ENCODE data around the gene TMEM212. TPM values are rescaled to one million over a fixed set of nuclear protein-coding genes. Genes with fewer than 3 reads are reported as not detected.

TMEM212 gene
- total RNA-seq, 1 experiment from 2014 or later: not detected

DNA sequence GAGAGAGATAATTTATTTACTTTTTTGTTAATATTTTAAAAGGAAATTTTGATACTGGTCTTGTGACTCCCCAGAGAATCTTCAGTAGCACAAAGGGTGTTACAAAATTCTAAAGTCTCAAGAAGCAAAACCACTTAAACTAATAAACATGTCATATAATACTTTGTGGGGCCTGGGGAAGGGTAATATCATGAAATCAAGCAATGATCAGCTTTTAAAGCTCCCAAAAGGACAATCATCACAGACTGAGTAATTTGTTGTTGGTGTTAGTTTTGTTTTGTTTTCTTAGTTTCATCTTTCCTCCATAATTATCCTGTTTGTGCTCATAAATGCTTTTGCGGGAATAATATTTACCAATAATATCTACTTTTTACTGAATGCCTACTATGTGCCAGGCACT is 55.0 kb downstream of the TMEM212 start:
- H4K5ac ChIP-seq (ENCODE audit: insufficient read length, low read depth, low read length): no peak overlapping the region
- H3K18ac ChIP-seq (ENCODE audit: insufficient read length, low read depth, low read length): no peak overlapping the region
- H3K56ac ChIP-seq (ENCODE audit: insufficient read length, low read depth, low read length): no peak overlapping the region
- DNase-seq: no peak
- no peak for TF ChIP-seq CTCF (conservative IDR thresholded peaks at IDR 0.05)
- no CpG with 5 or more reads among the region's 1 CpG for WGBS (ENCODE audit: extremely low coverage, insufficient read length, low lambda C conversion rate)
- no peak overlapping the region for H4K8ac ChIP-seq (replicated peaks; ENCODE audit: insufficient read length, low read depth, low read length)
- H3K79me2 ChIP-seq (ENCODE audit: insufficient read depth, low read length): no peaks in the 10 kb centered on the region
- no peak overlapping the region for H3K4ac ChIP-seq (ENCODE audit: low read depth, low read length)
- no peak overlapping the region for H2BK5ac ChIP-seq (ENCODE audit: insufficient read length, low read length)
- peaks cover 2% of the 10 kb centered on the region; the same call in 1 of the 2 replicates for H3K4me1 ChIP-seq (ENCODE audit: insufficient read depth, low read length)
- H2AFZ ChIP-seq (ENCODE audit: low read length): no peak overlapping the region
- H3T11ph ChIP-seq (ENCODE audit: low read length): no peak overlapping the region
- H2BK15ac ChIP-seq (ENCODE audit: low read depth, low read length): no peak overlapping the region
- no peaks in the 10 kb centered on the region for H3K9me3 Mint-ChIP-seq
- no peak overlapping the region for H4K91ac ChIP-seq (ENCODE audit: insufficient read length, low read depth, low read length)
- no peaks in the 10 kb centered on the region for H3K23me2 ChIP-seq (ENCODE audit: insufficient read length, low read depth, low read length, poor library complexity, severe bottlenecking)
- no peaks in the 10 kb centered on the region for H3K9me3 ChIP-seq (ENCODE audit: control insufficient read depth, low read depth, low read length)
- no peak overlapping the region for H3K14ac ChIP-seq (ENCODE audit: insufficient read depth, low read length)
- H2BK12ac ChIP-seq (ENCODE audit: insufficient read length, low read depth, low read length): no peak overlapping the region
- H3K4me2 ChIP-seq (ENCODE audit: insufficient read depth, insufficient read length, low read length): no peak overlapping the region
- H2BK20ac ChIP-seq (ENCODE audit: low read depth, low read length, poor library complexity, severe bottlenecking): no peak overlapping the region
- H3K23ac ChIP-seq (ENCODE audit: insufficient read length, low read depth, low read length): no peak overlapping the region
- no peaks in the 10 kb centered on the region for H4K20me1 ChIP-seq (ENCODE audit: control insufficient read depth, insufficient read depth, insufficient read length)
- H3K27me3 Mint-ChIP-seq (ENCODE audit: low read depth): no peaks in the 10 kb centered on the region; the same call in 1 of the 2 replicates
- H3K9ac ChIP-seq (ENCODE audit: extremely low read depth, insufficient read length, low read length): no peak overlapping the region
- no peaks in the 10 kb centered on the region for H3K79me1 ChIP-seq (ENCODE audit: insufficient read depth, low read depth, low read length, poor library complexity, severe bottlenecking)
- H2BK120ac ChIP-seq (ENCODE audit: low read depth, low read length, poor library complexity, severe bottlenecking): no peak overlapping the region
- H3K27me3 ChIP-seq (ENCODE audit: insufficient read depth, low read length): no peaks in the 10 kb centered on the region
- peaks cover 5% of the 10 kb centered on the region in 2 experiments for H3K4me1 Mint-ChIP-seq
- no peak overlapping the region for H3K27ac ChIP-seq (ENCODE audit: insufficient read length, low read depth, low read length)
- H3K36me3 Mint-ChIP-seq (ENCODE audit: insufficient read depth in 1 of 3, low read depth in 3 of 3): no peaks in the 10 kb centered on the region
- no peak overlapping the region for H2AK5ac ChIP-seq (ENCODE audit: insufficient read length, low read length)
- H3K27ac Mint-ChIP-seq: no peak overlapping the region
- H3K4me3 Mint-ChIP-seq: no peak overlapping the region

Data from H9 (cell line).